Endothelial cell of umbilical vein (primary cell): ENCODE measurements around the gene CALCR. TPM values are rescaled to one million over a fixed set of nuclear protein-coding genes. Genes with fewer than 3 reads are reported as not detected.

Experiments used
- BruUV-seq: library from RNA; stranded (reverse); fragments of 400-500 nt; replicated peaks from 2 replicates; lab custom pipeline; 2021; lab: Mats Ljungman, UMichigan
- CTCF ChIA-PET: fragments of 300-600, 350-600 bp; sonication (Branson Sonifier 250); formaldehyde crosslinking; loops from one replicate; lab custom pipeline; 2021; ENCODE audit warnings: antibody characterized with exemption, inconsistent platforms; lab: Charles Lee
- POLR2A ChIA-PET: fragments of 300-600, 350-600 bp; sonication (Branson Sonifier 250); formaldehyde crosslinking; loops from one replicate; lab custom pipeline; 2021; ENCODE audit warnings: antibody characterized with exemption, inconsistent platforms; lab: Charles Lee
- DNase-seq: peaks from one replicate; pipeline ENCODE4 v3.0.0-alpha.2; 2011; ENCODE audit warnings: low read depth, low spot score
- FAIRE-seq: peaks from 2 replicates; lab custom pipeline; 2011; peaks lifted over from hg19 to GRCh38; lab: Jason Lieb, UNC
- H2AFZ ChIP-seq: 2 replicates; pipeline ENCODE4 v1.6.0; 2012; ENCODE audit warnings: low read depth, low read length, control low read depth, inconsistent platforms
- H3K27ac ChIP-seq: 2 replicates; pipeline ENCODE4 v1.5.1; 2011; ENCODE audit warnings: low read depth, mild to moderate bottlenecking, control low read depth, low read length, moderate library complexity; ENCODE audit not compliant: insufficient read depth
- H3K27me3 ChIP-seq, 2 experiments: 2 replicates each; pipeline versions ENCODE4 v1.6.0 to v1.6.1; 2011; ENCODE audit warnings: low read length in 2 of 2, mixed read lengths in 1 of 2; ENCODE audit not compliant: control insufficient read depth in 2 of 2, insufficient read depth in 2 of 2
- H3K36me3 ChIP-seq, 2 experiments: 2 replicates in 1 of 2; 3 replicates in 1 of 2; pipeline ENCODE4 v1.5.1; 2011; ENCODE audit warnings: low read length in 2 of 2, mild to moderate bottlenecking in 1 of 2, moderate library complexity in 1 of 2; ENCODE audit not compliant: control insufficient read depth in 2 of 2, insufficient read depth in 2 of 2; ENCODE audit errors: extremely low read depth in 1 of 2
- H3K4me1 ChIP-seq: 3 replicates; pipeline ENCODE4 v1.5.1; 2011; ENCODE audit warnings: mild to moderate bottlenecking, low read length; ENCODE audit not compliant: control insufficient read depth, insufficient read depth; ENCODE audit errors: extremely low read depth
- H3K4me2 ChIP-seq: 2 replicates; pipeline ENCODE4 v1.6.1; 2011; ENCODE audit warnings: low read length, control low read depth, mixed read lengths; ENCODE audit not compliant: insufficient read depth
- H3K4me3 ChIP-seq, 3 experiments: fragments of 200-600 bp in 1 of 3; sonication (generic), shearing (Covaris generic) in 1 of 3; replicated peaks in 1 of 3; 2 replicates each; pipeline ENCODE4 v1.5.1; 2011 to 2016; ENCODE audit warnings: control low read depth in 3 of 3, low read length in 3 of 3, mild to moderate bottlenecking in 2 of 3, inconsistent platforms in 1 of 3, low read depth in 1 of 3, moderate library complexity in 1 of 3; ENCODE audit not compliant: insufficient read depth in 1 of 3
- H3K79me2 ChIP-seq: 2 replicates; pipeline ENCODE4 v1.6.0; 2012; ENCODE audit warnings: low read length, inconsistent platforms; ENCODE audit not compliant: control insufficient read depth, insufficient read depth
- H3K9ac ChIP-seq: replicated peaks from 2 replicates; pipeline ENCODE3; 2011; ENCODE audit warnings: low read length, control low read depth; ENCODE audit not compliant: insufficient read depth; ENCODE audit errors: extremely low read depth
- H3K9me1 ChIP-seq: replicated peaks from 3 replicates; pipeline ENCODE4 v1.6.0; 2011; ENCODE audit warnings: mild to moderate bottlenecking, low read length; ENCODE audit not compliant: control insufficient read depth, insufficient read depth; ENCODE audit errors: extremely low read depth
- H3K9me3 ChIP-seq: replicated peaks from 2 replicates; pipeline ENCODE4 v1.5.1; 2012; ENCODE audit warnings: low read length, inconsistent platforms; ENCODE audit not compliant: control insufficient read depth, insufficient read depth
- H4K20me1 ChIP-seq: replicated peaks from 2 replicates; pipeline ENCODE3; 2011; ENCODE audit warnings: mild to moderate bottlenecking, low read length; ENCODE audit not compliant: control insufficient read depth, insufficient read depth; ENCODE audit errors: extremely low read depth
- EZH2 ChIP-seq: IDR thresholded peaks from 2 replicates; pipeline ENCODE4 v1.6.1; 2012; ENCODE audit warnings: borderline replicate concordance, low read depth, mild to moderate bottlenecking, moderate library complexity, low read length, inconsistent platforms; ENCODE audit not compliant: severe bottlenecking
- FOS ChIP-seq: IDR thresholded peaks from 2 replicates; pipeline ENCODE4 v1.6.1; 2011; ENCODE audit warnings: mild to moderate bottlenecking, low read length, moderate library complexity, borderline replicate concordance; ENCODE audit not compliant: insufficient read depth
- GATA2 ChIP-seq: IDR thresholded peaks from 2 replicates; pipeline ENCODE4 v1.7.0; 2011; ENCODE audit warnings: low read depth, mild to moderate bottlenecking, moderate library complexity, mixed read lengths, low read length; ENCODE audit not compliant: insufficient read length, insufficient read depth
- JUN ChIP-seq: IDR thresholded peaks from 2 replicates; pipeline ENCODE4 v1.6.1; 2011; ENCODE audit warnings: borderline replicate concordance, low read depth; ENCODE audit not compliant: insufficient read length, insufficient read depth
- MYC ChIP-seq: IDR thresholded peaks from one replicate; pipeline ENCODE4 v1.6.1; 2011; ENCODE audit warnings: mild to moderate bottlenecking, low read depth, low read length
- POLR2A ChIP-seq: IDR thresholded peaks from 2 replicates; pipeline ENCODE4 v1.6.1; 2012; ENCODE audit warnings: low read depth, mild to moderate bottlenecking, control low read depth, low read length
- POLR2AphosphoS5 ChIP-seq: IDR thresholded peaks from 2 replicates; pipeline ENCODE4 v1.6.1; 2012; ENCODE audit warnings: low read depth, mild to moderate bottlenecking, control low read depth, low read length, moderate library complexity; ENCODE audit not compliant: insufficient read depth
- dilution Hi-C: fragments of 300-500 bp; cut with MboI; formaldehyde crosslinking; loops from one replicate; pipeline ENCODE4 v1.15.0; 2019; ENCODE audit warnings: low sequenced_read_pairs; ENCODE audit not compliant: extremely low pct_ligation_motif_present
- intact Hi-C: fragments of 100-400 bp; cut with micrococcal nuclease; formaldehyde crosslinking; loops from one replicate; pipeline ENCODE4 v1.10.0; 2022
- polyA plus RNA-seq, 4 experiments: library from polyadenylated mRNA; depleted of rRNA in 3 of 4; stranded (reverse) in 3 of 4; unstranded in 1 of 4; fragments of >200 nt; gene quantifications; 2 replicates each; pipeline versions ENCODE4 v1.2.1 to v1.2.3, GENCODE V29; 2011 to 2012; ENCODE audit warnings: missing spikeins in 1 of 4
- total RNA-seq: library from RNA; stranded (reverse); gene quantifications from 2 replicates; pipeline ENCODE4 v1.2.3, GENCODE V29; 2021
- TF ChIP-seq, protein P1 (sequence below): IDR thresholded peaks from 2 replicates; pipeline ENCODE4 v1.6.1; 2011; ENCODE audit not compliant: insufficient read depth, insufficient read length
- TF ChIP-seq, protein P2 (sequence below), 2 donors: IDR thresholded peaks; 1 replicate in 1 of 2; 2 replicates in 1 of 2; pipeline ENCODE4 v1.5.1; 2011; ENCODE audit warnings: low read length in 2 of 2, mild to moderate bottlenecking in 2 of 2, moderate library complexity in 2 of 2, control low read depth in 1 of 2, inconsistent platforms in 1 of 2, low read depth in 1 of 2; ENCODE audit not compliant: insufficient read depth in 1 of 2; ENCODE audit errors: extremely low read depth in 1 of 2

The CALCR gene
- total and polyA plus RNA-seq, 2 donors (not counting 3 experiments of a cell fraction or from before 2014, with no cell fraction given) = not detected

DNA sequence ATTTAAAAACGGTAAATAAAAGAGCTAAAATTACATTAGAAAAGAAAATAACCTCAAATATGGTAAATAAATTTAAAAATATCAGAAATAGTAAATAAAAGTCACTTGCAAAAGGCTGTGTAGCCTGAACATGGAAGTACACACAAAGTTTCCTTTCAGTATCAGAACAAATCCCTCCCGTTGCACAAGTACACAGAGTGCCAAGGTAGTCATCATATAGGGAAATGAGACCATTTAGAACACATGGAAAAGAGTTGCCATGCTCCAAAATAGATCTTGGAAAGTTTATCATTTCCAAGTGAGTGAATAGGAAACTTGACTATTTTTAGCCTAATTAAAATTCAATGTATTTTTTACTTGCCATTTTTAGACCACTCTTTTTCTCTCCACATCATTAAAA lies 11.6 kb downstream of the CALCR start:
- H3K9me3 ChIP-seq = no peaks in the 10 kb centered on the region
- H3K9ac ChIP-seq = no peak overlapping the region
- CTCF ChIA-PET = interaction anchor here (1.1 to 2.6 kb wide), 6 partner anchors 11 to 370 kb away, joined by 3 to 14 read pairs (median 4); no protein-coding TSS in a partner anchor
- TF ChIP-seq, protein P1, sequence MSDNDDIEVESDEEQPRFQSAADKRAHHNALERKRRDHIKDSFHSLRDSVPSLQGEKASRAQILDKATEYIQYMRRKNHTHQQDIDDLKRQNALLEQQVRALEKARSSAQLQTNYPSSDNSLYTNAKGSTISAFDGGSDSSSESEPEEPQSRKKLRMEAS = no peak
- TF ChIP-seq MYC = no peak
- no peak for TF ChIP-seq FOS
- no peak for TF ChIP-seq POLR2AphosphoS5
- TF ChIP-seq POLR2A = no peak
- TF ChIP-seq GATA2 = no peak
- TF ChIP-seq, protein P2, sequence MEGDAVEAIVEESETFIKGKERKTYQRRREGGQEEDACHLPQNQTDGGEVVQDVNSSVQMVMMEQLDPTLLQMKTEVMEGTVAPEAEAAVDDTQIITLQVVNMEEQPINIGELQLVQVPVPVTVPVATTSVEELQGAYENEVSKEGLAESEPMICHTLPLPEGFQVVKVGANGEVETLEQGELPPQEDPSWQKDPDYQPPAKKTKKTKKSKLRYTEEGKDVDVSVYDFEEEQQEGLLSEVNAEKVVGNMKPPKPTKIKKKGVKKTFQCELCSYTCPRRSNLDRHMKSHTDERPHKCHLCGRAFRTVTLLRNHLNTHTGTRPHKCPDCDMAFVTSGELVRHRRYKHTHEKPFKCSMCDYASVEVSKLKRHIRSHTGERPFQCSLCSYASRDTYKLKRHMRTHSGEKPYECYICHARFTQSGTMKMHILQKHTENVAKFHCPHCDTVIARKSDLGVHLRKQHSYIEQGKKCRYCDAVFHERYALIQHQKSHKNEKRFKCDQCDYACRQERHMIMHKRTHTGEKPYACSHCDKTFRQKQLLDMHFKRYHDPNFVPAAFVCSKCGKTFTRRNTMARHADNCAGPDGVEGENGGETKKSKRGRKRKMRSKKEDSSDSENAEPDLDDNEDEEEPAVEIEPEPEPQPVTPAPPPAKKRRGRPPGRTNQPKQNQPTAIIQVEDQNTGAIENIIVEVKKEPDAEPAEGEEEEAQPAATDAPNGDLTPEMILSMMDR (IDR thresholded peaks at IDR 0.05; ENCODE audit: extremely low read depth in 1 of 2, insufficient read depth in 1 of 2, low read depth in 1 of 2, low read length in 2 of 2) = no peak
- TF ChIP-seq EZH2 = no peak
- no peak for TF ChIP-seq JUN
- dilution Hi-C loops = no loop called here
- no peak overlapping the region for H2AFZ ChIP-seq
- POLR2A ChIA-PET = no interaction called here
- no peaks in the 10 kb centered on the region for H3K36me3 ChIP-seq
- intact Hi-C loops = no loop called here
- H3K27me3 ChIP-seq = peaks cover 2 to 4% of the 10 kb centered on the region in 2 experiments
- H3K4me3 ChIP-seq = no peak overlapping the region
- H3K27ac ChIP-seq = no peak overlapping the region
- H3K4me2 ChIP-seq = no peak overlapping the region
- no peaks in the 10 kb centered on the region for H3K79me2 ChIP-seq
- H4K20me1 ChIP-seq = no peaks in the 10 kb centered on the region
- BruUV-seq = no TSS peak
- H3K9me1 ChIP-seq = no peaks in the 10 kb centered on the region
- H3K4me1 ChIP-seq = no peaks in the 10 kb centered on the region
- FAIRE-seq (no peak), DNase-seq (no peak)
